PC-3 (cell line): Measurements from ENCODE around the gene TWSG1. TPM values are rescaled to one million over a fixed set of nuclear protein-coding genes. Genes with fewer than 3 reads are reported as not detected.

ENCODE experiments used
- ATAC-seq: fragments of 200-7000 bp; cut with Tn5 transposase; 2 replicates; pipeline ENCODE4 v1.9.1; 2020; ENCODE audit warnings: mild to moderate bottlenecking, moderate library complexity
- BruUV-seq: library from RNA; stranded (reverse); fragments of 400-500 nt; replicated peaks from 2 replicates; lab custom pipeline; 2021; lab: Mats Ljungman, UMichigan
- CTCF ChIA-PET: fragments of 300-600 bp; sonication (Branson Sonifier 250); formaldehyde crosslinking; loops from one replicate; lab custom pipeline; 2022; ENCODE audit warnings: antibody characterized with exemption; lab: Charles Lee
- POLR2A ChIA-PET: fragments of 300-600 bp; sonication (Branson Sonifier 250); formaldehyde crosslinking; loops from one replicate; lab custom pipeline; 2022; ENCODE audit warnings: antibody characterized with exemption; ENCODE audit not compliant: unreplicated experiment; lab: Charles Lee
- DNase-seq: peaks from one replicate; pipeline ENCODE4 v3.0.0-alpha.2; 2015
- H2AFZ ChIP-seq: fragments of 300-600 bp; sonication (generic); 2 replicates; pipeline ENCODE4 v1.6.0; 2016; ENCODE audit warnings: antibody characterized with exemption, low read length
- H3F3A ChIP-seq: fragments of 300-600 bp; sonication (generic); one replicate; pipeline ENCODE4 v1.6.0; 2017; ENCODE audit warnings: antibody characterized with exemption, low read length, control low read depth, mild to moderate bottlenecking; ENCODE audit not compliant: unreplicated experiment
- H3K27ac ChIP-seq: fragments of 300-600 bp; sonication (generic); 2 replicates; pipeline ENCODE4 v1.5.1; 2016; ENCODE audit warnings: mild to moderate bottlenecking, low read length
- H3K27me3 ChIP-seq: fragments of 300-600 bp; sonication (generic); 2 replicates; pipeline ENCODE4 v1.6.1; 2016; ENCODE audit warnings: low read length, mixed read lengths
- H3K36me3 ChIP-seq: fragments of 300-600 bp; sonication (generic); 2 replicates; pipeline ENCODE4 v1.6.1; 2016; ENCODE audit warnings: low read depth, mixed run types, low read length, mixed read lengths
- H3K4me1 ChIP-seq: fragments of 300-600 bp; sonication (generic); 2 replicates; pipeline ENCODE4 v1.5.1; 2016; ENCODE audit warnings: low read length; ENCODE audit not compliant: insufficient read depth
- H3K4me2 ChIP-seq: fragments of 300-600 bp; sonication (generic); 2 replicates; pipeline ENCODE4 v1.6.0; 2016; ENCODE audit warnings: low read length
- H3K4me3 ChIP-seq: fragments of 300-600 bp; sonication (generic); 2 replicates; pipeline ENCODE4 v1.5.1; 2016; ENCODE audit warnings: mild to moderate bottlenecking, low read length, mixed read lengths
- H3K79me2 ChIP-seq: fragments of 300-600 bp; sonication (generic); 2 replicates; pipeline ENCODE4 v1.6.1; 2017; ENCODE audit warnings: low read length, mixed read lengths
- H3K9ac ChIP-seq: fragments of 300-600 bp; sonication (generic); 2 replicates; pipeline ENCODE4 v1.6.0; 2016; ENCODE audit warnings: mild to moderate bottlenecking, low read length
- H3K9me2 ChIP-seq: fragments of 300-600 bp; sonication (generic); replicated peaks from 2 replicates; pipeline ENCODE4 v1.6.1; 2016; ENCODE audit warnings: mixed run types, low read length, mixed read lengths
- H3K9me3 ChIP-seq: fragments of 300-600 bp; sonication (generic); 2 replicates; pipeline ENCODE4 v1.6.1; 2016; ENCODE audit warnings: low read length, mixed read lengths
- H4K20me1 ChIP-seq: fragments of 300-600 bp; sonication (generic); 2 replicates; pipeline ENCODE4 v1.6.1; 2016; ENCODE audit warnings: low read length, mixed read lengths
- CTCF ChIP-seq: fragments of 300-600 bp; sonication (generic); conservative IDR thresholded peaks from 2 replicates; pipeline ENCODE4 v1.5.1; 2017; ENCODE audit warnings: antibody characterized with exemption, low read depth, mild to moderate bottlenecking, low read length
- EZH2 ChIP-seq: fragments of 300-600 bp; sonication (generic); IDR thresholded peaks from one replicate; pipeline ENCODE4 v1.6.1; 2017; ENCODE audit warnings: antibody characterized with exemption, mild to moderate bottlenecking, low read length; ENCODE audit not compliant: unreplicated experiment
- EZH2phosphoT487 ChIP-seq: fragments of 300-600 bp; sonication (generic); IDR thresholded peaks from 2 replicates; pipeline ENCODE4 v1.6.1; 2018; ENCODE audit warnings: mild to moderate bottlenecking, antibody characterized with exemption, low read length, borderline replicate concordance
- intact Hi-C: fragments of 100-400 bp; cut with micrococcal nuclease; formaldehyde crosslinking; loops from 2 replicates; pipeline ENCODE4 v1.9.0; 2023
- total RNA-seq: library from RNA; depleted of rRNA; stranded (reverse); fragments of >200 nt; gene quantifications from 2 replicates; pipeline ENCODE4 v1.2.3, GENCODE V29; 2014

TWSG1 gene
- total RNA-seq, 1 experiment from 2014 or later: 32.8 TPM

GRCh38 chr18:9416563-9417072, 82.0 kb downstream of the TWSG1 start:
- TF ChIP-seq EZH2 (no peak), EZH2phosphoT487 (no peak), CTCF (no peak)
- H3K27ac ChIP-seq: no peak overlapping the region
- ATAC-seq: no peak
- no peak overlapping the region for H2AFZ ChIP-seq
- H3K36me3 ChIP-seq: no peaks in the 10 kb centered on the region
- H3K4me2 ChIP-seq: no peak overlapping the region
- H4K20me1 ChIP-seq: no peaks in the 10 kb centered on the region
- no peaks in the 10 kb centered on the region for H3K27me3 ChIP-seq
- CTCF ChIA-PET: no interaction called here
- H3K9ac ChIP-seq: no peak overlapping the region
- no peak overlapping the region for H3K4me3 ChIP-seq
- H3F3A ChIP-seq: no peaks in the 10 kb centered on the region
- H3K79me2 ChIP-seq: no peaks in the 10 kb centered on the region
- no peaks in the 10 kb centered on the region for H3K9me3 ChIP-seq
- POLR2A ChIA-PET: no interaction called here
- no peaks in the 10 kb centered on the region for H3K9me2 ChIP-seq
- H3K4me1 ChIP-seq: no peaks in the 10 kb centered on the region
- BruUV-seq: no TSS peak
- intact Hi-C loops: no loop called here
- DNase-seq: no peak

- intact Hi-C loops: no loop called here
- Histone ChIP-seq H3K4me1 (0 out of 2 replicates have a peak, but pooled peaks cover under 1% of the 10 kb centered on the region), H3K9ac (no peak overlapping the region), H2AFZ (no peak overlapping the region), H3K27ac (no peak overlapping the region), H3K79me2 (no peaks in the 10 kb centered on the region), H3K9me3 (no peaks in the 10 kb centered on the region), H3K36me3 (no peaks in the 10 kb centered on the region), H3F3A (no peaks in the 10 kb centered on the region), H3K9me2 (no peaks in the 10 kb centered on the region), H3K4me2 (no peak overlapping the region), H3K27me3 (no peaks in the 10 kb centered on the region), H4K20me1 (no peaks in the 10 kb centered on the region), H3K4me3 (no peak overlapping the region)
- TF ChIP-seq EZH2phosphoT487 (no peak), EZH2 (no peak), CTCF (no peak)
- POLR2A ChIA-PET: no interaction called here
- no peak for ATAC-seq
- CTCF ChIA-PET: interaction anchor here (0.7 kb wide), 1 partner anchor 88 kb away, joined by 5 read pairs; no protein-coding TSS in a partner anchor
- no TSS peak for BruUV-seq
- DNase-seq: no peak
These were observed 82.7 kb downstream of the TWSG1 start for GRCh38 chr18:9417073-9417851.
